WTC11 (cell line): ENCODE data around the gene ARMC7. TPM values are rescaled to one million over a fixed set of nuclear protein-coding genes. Genes with fewer than 3 reads are reported as not detected.

Experiments
- ATAC-seq: fragments of 200-7000 bp; cut with Tn5 transposase; 2 replicates; pipeline ENCODE4 v1.10.0; 2021; ENCODE audit warnings: mild to moderate bottlenecking, moderate library complexity
- CTCF ChIA-PET: fragments of 300-600 bp; sonication (Branson Sonifier 250); formaldehyde crosslinking; loops from one replicate; lab custom pipeline; 2021; ENCODE audit warnings: antibody characterized with exemption; lab: Charles Lee
- POLR2A ChIA-PET: fragments of 350-600 bp; sonication (Branson Sonifier 250); formaldehyde crosslinking; loops from one replicate; lab custom pipeline; 2021; ENCODE audit warnings: antibody characterized with exemption; lab: Charles Lee
- DNase-seq: peaks from one replicate; pipeline ENCODE4 v3.0.0; 2021; ENCODE audit warnings: low spot score
- H3K27ac Mint-ChIP-seq: 2 replicates; pipeline ENCODE4 v1.8.0; 2021; ENCODE audit warnings: mixed read lengths
- H3K27me3 Mint-ChIP-seq: 2 replicates; pipeline ENCODE4 v1.8.0; 2021; ENCODE audit warnings: low read depth, mild to moderate bottlenecking, moderate library complexity, mixed read lengths
- H3K36me3 Mint-ChIP-seq: 2 replicates; pipeline ENCODE4 v1.8.0; 2021; ENCODE audit warnings: mixed read lengths
- H3K4me1 Mint-ChIP-seq: 2 replicates; pipeline ENCODE4 v1.8.0; 2022; ENCODE audit warnings: mixed read lengths
- H3K4me3 Mint-ChIP-seq: 2 replicates; pipeline ENCODE4 v1.8.0; 2021; ENCODE audit warnings: mild to moderate bottlenecking, moderate library complexity, mixed read lengths
- H3K9me3 Mint-ChIP-seq: 2 replicates; pipeline ENCODE4 v1.8.0; 2021; ENCODE audit warnings: mixed read lengths
- ATF1 ChIP-seq: sonication (generic); formaldehyde crosslinking; IDR thresholded peaks from 2 replicates; pipeline ENCODE4 v1.8.1; 2023; ENCODE audit warnings: mild to moderate bottlenecking, moderate library complexity, missing genetic modification reagents
- CREB1 ChIP-seq: sonication (generic); formaldehyde crosslinking; IDR thresholded peaks from 2 replicates; pipeline ENCODE4 v1.8.0; 2023; ENCODE audit warnings: mild to moderate bottlenecking, missing genetic modification reagents
- ELF4 ChIP-seq: sonication (generic); formaldehyde crosslinking; IDR thresholded peaks from 2 replicates; pipeline ENCODE4 v1.8.1; 2022; ENCODE audit warnings: low read depth, mild to moderate bottlenecking, moderate library complexity, missing genetic modification reagents
- GRHL2 ChIP-seq: fragments of 250-450 bp; sonication (Bioruptor Pico); IDR thresholded peaks from 2 replicates; pipeline ENCODE4 v1.8.0; 2022; ENCODE audit warnings: mild to moderate bottlenecking, moderate library complexity; ENCODE audit not compliant: insufficient replicate concordance, severe bottlenecking
- MXD4 ChIP-seq: fragments of 250-450 bp; sonication (Bioruptor Pico); IDR thresholded peaks from 2 replicates; pipeline ENCODE4 v1.8.0; 2021; ENCODE audit warnings: mild to moderate bottlenecking, moderate library complexity, borderline replicate concordance
- NFATC4 ChIP-seq: fragments of 250-450 bp; sonication (Bioruptor Pico); IDR thresholded peaks from 2 replicates; pipeline ENCODE4 v1.9.0; 2021; ENCODE audit warnings: mild to moderate bottlenecking
- NFE2L1 ChIP-seq: sonication (generic); formaldehyde crosslinking; IDR thresholded peaks from 2 replicates; pipeline ENCODE4 v1.8.1; 2023; ENCODE audit warnings: missing genetic modification reagents
- NFYB ChIP-seq: sonication (generic); formaldehyde crosslinking; conservative IDR thresholded peaks from 2 replicates; pipeline ENCODE4 v1.8.0; 2022; ENCODE audit warnings: low read depth, missing genetic modification reagents
- NR1H2 ChIP-seq: sonication (generic); formaldehyde crosslinking; IDR thresholded peaks from 2 replicates; pipeline ENCODE4 v1.9.0; 2021; ENCODE audit warnings: mild to moderate bottlenecking, moderate library complexity, missing genetic modification reagents
- SMAD3 ChIP-seq: sonication (generic); formaldehyde crosslinking; IDR thresholded peaks from 2 replicates; pipeline ENCODE4 v1.8.0; 2022; ENCODE audit warnings: missing genetic modification reagents, mild to moderate bottlenecking, borderline replicate concordance
- ZNF138 ChIP-seq: sonication (generic); formaldehyde crosslinking; conservative IDR thresholded peaks from 2 replicates; pipeline ENCODE4 v1.8.1; 2022; ENCODE audit warnings: mild to moderate bottlenecking, moderate library complexity, missing genetic modification reagents
- ZNF219 ChIP-seq: sonication (generic); formaldehyde crosslinking; IDR thresholded peaks from 2 replicates; pipeline ENCODE4 v1.8.0; 2023; ENCODE audit warnings: missing genetic modification reagents, mild to moderate bottlenecking, borderline replicate concordance
- ZNF416 ChIP-seq: fragments of 250-450 bp; sonication (Bioruptor Pico); IDR thresholded peaks from 2 replicates; pipeline ENCODE4 v1.9.0; 2021; ENCODE audit warnings: mild to moderate bottlenecking, inconsistent platforms
- total RNA-seq: library from RNA; stranded (reverse); gene quantifications from 3 replicates; pipeline ENCODE4 v1.2.3, GENCODE V29; 2021
- TF ChIP-seq, protein P1 (sequence below): sonication (generic); formaldehyde crosslinking; IDR thresholded peaks from 2 replicates; pipeline ENCODE4 v1.8.1; 2022; ENCODE audit warnings: low read depth, missing genetic modification reagents, borderline replicate concordance
- TF ChIP-seq, protein P2 (sequence below): sonication (generic); formaldehyde crosslinking; conservative IDR thresholded peaks from 2 replicates; pipeline ENCODE4 v1.8.1; 2022; ENCODE audit warnings: mild to moderate bottlenecking, missing genetic modification reagents
- TF ChIP-seq, protein P3 (sequence below): fragments of 250-450 bp; sonication (Bioruptor Pico); conservative IDR thresholded peaks from 2 replicates; pipeline ENCODE4 v1.9.0; 2021; ENCODE audit warnings: mild to moderate bottlenecking
- TF ChIP-seq, protein P4 (sequence below): sonication (generic); formaldehyde crosslinking; IDR thresholded peaks from 2 replicates; pipeline ENCODE4 v1.8.1; 2022; ENCODE audit warnings: mild to moderate bottlenecking, missing genetic modification reagents, moderate library complexity, borderline replicate concordance
- TF ChIP-seq, protein P5 (sequence below): sonication (generic); formaldehyde crosslinking; IDR thresholded peaks from 2 replicates; pipeline ENCODE4 v1.8.0; 2023; ENCODE audit warnings: mild to moderate bottlenecking, missing genetic modification reagents
- TF ChIP-seq, protein P6 (sequence below): sonication (generic); formaldehyde crosslinking; IDR thresholded peaks from 2 replicates; pipeline ENCODE4 v1.8.1; 2023; ENCODE audit warnings: mild to moderate bottlenecking, missing genetic modification reagents
- TF ChIP-seq, protein P7 (sequence below): sonication (generic); formaldehyde crosslinking; IDR thresholded peaks from 2 replicates; pipeline ENCODE4 v1.8.0; 2022; ENCODE audit warnings: mild to moderate bottlenecking, missing genetic modification reagents

Gene ARMC7
- total RNA-seq, 1 experiment from 2014 or later = 13.2 TPM

DNA sequence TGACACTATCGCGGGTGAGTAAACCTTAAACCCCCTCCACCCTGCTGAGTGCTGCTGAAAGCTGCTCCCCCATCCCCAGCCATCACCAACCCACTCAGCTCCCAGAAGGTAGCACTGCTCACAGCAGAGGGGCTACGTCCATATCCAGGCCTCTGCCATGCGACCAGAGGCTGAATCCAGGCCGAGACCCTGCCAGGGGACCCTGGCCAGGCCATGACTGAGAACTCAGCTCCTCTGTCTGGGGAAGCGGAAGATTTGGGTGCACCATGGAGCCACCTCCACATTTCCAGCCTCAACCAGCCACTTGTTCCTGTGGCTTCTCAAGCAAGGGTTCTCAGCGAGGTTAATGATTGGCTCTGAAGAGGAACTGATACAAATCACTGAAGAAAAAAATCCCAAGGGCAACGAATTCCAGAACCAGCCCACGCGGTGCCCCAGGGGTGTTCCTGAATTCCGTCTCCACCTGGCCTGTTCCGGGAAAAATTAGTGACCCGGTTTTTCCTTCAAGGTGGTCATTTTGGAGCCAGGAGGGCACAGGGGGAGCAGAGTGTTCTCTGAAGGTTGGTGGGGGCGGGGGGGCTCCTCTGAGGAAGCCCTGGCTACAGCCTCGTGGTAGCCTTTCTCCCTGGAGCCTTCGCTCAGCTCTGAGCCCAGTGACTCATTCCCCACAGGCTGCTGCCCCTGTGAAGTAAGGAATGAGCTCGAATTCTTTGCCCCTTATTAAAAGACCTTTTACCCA, 31.3 kb upstream of the ARMC7 start:
- ATAC-seq (no peak), DNase-seq (no peak)
- CTCF ChIA-PET = interaction anchor here (0.6 to 3.1 kb wide), 12 partner anchors 9 to 162 kb away, joined by 3 to 13 read pairs (median 8); partner anchors contain the start of gene SLC16A5
- Mint-ChIP-seq H3K27ac (0 out of 2 replicates have a peak overlapping the region, but pooled peaks have one; percentile 41), H3K27me3 (peaks cover 12% of the 10 kb centered on the region), H3K4me1 (peaks cover 31% of the 10 kb centered on the region), H3K9me3 (no peaks in the 10 kb centered on the region), H3K4me3 (no peak overlapping the region), H3K36me3 (no peaks in the 10 kb centered on the region)
- POLR2A ChIA-PET = interaction anchor here (1.3 to 1.9 kb wide), 2 partner anchors 8 to 10 kb away, joined by 4 to 6 read pairs; partner anchors contain the start of gene SLC16A5
- TF ChIP-seq ZNF138 (CRISPR knock-in tag) (no peak), CREB1 (no peak), NR1H2 (no peak), ZNF416 (CRISPR knock-in tag) (no peak), MXD4 (CRISPR knock-in tag) (no peak), NFATC4 (CRISPR knock-in tag) (no peak), ATF1 (CRISPR knock-in tag) (no peak), ELF4 (no peak), NFE2L1 (no peak), NFYB (CRISPR knock-in tag) (no peak)
- TF ChIP-seq, protein P1, sequence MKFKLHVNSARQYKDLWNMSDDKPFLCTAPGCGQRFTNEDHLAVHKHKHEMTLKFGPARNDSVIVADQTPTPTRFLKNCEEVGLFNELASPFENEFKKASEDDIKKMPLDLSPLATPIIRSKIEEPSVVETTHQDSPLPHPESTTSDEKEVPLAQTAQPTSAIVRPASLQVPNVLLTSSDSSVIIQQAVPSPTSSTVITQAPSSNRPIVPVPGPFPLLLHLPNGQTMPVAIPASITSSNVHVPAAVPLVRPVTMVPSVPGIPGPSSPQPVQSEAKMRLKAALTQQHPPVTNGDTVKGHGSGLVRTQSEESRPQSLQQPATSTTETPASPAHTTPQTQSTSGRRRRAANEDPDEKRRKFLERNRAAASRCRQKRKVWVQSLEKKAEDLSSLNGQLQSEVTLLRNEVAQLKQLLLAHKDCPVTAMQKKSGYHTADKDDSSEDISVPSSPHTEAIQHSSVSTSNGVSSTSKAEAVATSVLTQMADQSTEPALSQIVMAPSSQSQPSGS (CRISPR knock-in tag) = no peak
- TF ChIP-seq, protein P2, sequence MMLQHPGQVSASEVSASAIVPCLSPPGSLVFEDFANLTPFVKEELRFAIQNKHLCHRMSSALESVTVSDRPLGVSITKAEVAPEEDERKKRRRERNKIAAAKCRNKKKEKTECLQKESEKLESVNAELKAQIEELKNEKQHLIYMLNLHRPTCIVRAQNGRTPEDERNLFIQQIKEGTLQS = no peak
- TF ChIP-seq, protein P3, sequence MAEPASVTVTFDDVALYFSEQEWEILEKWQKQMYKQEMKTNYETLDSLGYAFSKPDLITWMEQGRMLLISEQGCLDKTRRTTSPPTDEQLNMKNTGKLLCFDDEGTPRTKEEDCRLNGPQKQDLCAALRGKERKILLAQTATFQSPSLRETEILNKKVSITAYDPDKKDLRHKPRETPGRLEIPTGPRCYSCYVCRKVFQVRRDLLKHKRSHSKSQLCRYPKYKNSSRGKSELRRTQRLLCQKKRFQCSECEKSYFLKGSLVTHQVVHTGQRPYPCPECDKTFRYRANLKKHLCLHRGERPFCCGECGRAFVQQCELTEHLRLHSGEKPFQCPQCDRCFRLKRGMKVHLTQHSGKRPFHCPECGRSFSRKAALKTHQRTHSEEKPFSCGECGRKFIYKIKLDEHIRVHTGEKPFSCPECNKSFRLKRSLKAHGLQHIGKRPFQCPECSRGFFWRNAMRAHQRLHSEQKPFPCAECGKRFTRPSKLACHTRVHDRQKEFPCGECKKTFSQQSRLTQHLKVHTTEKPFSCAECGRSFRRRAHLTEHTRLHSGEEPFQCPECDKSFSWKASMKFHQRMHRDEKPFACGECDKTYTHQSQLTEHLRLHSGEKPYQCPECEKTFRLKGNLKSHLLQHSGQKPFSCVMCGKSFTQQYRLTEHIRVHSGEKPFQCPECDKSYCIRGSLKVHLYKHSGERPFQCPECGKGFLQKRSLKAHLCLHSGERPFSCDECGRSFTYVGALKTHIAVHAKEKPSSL = no peak
- TF ChIP-seq, protein P4, sequence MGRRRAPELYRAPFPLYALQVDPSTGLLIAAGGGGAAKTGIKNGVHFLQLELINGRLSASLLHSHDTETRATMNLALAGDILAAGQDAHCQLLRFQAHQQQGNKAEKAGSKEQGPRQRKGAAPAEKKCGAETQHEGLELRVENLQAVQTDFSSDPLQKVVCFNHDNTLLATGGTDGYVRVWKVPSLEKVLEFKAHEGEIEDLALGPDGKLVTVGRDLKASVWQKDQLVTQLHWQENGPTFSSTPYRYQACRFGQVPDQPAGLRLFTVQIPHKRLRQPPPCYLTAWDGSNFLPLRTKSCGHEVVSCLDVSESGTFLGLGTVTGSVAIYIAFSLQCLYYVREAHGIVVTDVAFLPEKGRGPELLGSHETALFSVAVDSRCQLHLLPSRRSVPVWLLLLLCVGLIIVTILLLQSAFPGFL (CRISPR knock-in tag) = no peak
- TF ChIP-seq, protein P5, sequence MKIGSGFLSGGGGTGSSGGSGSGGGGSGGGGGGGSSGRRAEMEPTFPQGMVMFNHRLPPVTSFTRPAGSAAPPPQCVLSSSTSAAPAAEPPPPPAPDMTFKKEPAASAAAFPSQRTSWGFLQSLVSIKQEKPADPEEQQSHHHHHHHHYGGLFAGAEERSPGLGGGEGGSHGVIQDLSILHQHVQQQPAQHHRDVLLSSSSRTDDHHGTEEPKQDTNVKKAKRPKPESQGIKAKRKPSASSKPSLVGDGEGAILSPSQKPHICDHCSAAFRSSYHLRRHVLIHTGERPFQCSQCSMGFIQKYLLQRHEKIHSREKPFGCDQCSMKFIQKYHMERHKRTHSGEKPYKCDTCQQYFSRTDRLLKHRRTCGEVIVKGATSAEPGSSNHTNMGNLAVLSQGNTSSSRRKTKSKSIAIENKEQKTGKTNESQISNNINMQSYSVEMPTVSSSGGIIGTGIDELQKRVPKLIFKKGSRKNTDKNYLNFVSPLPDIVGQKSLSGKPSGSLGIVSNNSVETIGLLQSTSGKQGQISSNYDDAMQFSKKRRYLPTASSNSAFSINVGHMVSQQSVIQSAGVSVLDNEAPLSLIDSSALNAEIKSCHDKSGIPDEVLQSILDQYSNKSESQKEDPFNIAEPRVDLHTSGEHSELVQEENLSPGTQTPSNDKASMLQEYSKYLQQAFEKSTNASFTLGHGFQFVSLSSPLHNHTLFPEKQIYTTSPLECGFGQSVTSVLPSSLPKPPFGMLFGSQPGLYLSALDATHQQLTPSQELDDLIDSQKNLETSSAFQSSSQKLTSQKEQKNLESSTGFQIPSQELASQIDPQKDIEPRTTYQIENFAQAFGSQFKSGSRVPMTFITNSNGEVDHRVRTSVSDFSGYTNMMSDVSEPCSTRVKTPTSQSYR (CRISPR knock-in tag) = no peak

DNA sequence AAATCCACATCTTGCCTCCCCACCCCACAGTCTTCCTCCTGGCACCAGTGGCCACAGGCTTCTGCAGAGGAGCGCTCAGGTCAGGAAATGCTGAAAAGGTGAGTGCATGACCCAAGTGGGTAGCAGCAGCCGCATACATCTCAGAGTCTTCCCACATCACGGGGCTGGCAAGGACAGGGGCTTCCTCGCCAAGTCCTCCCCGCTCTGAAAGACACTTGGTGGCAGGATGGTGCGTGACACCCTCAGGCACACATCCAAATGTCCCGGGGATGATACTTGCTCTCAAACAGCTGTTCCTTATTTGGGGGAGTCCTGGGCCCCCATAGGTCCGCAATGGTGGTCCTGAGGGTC, 30.8 kb upstream of the ARMC7 start:
- peaks cover 12% of the 10 kb centered on the region for H3K27me3 Mint-ChIP-seq
- ATAC-seq (no peak), DNase-seq (no peak)
- POLR2A ChIA-PET = interaction anchor here (1.3 kb wide), 1 partner anchor 10 kb away, joined by 4 read pairs; no protein-coding TSS in a partner anchor
- no peak overlapping the region for H3K4me3 Mint-ChIP-seq
- H3K4me1 Mint-ChIP-seq = peaks cover 35% of the 10 kb centered on the region
- H3K9me3 Mint-ChIP-seq = no peaks in the 10 kb centered on the region
- H3K36me3 Mint-ChIP-seq = no peaks in the 10 kb centered on the region
- peak overlapping the region; percentile 41; the same call in 1 of the 2 replicates for H3K27ac Mint-ChIP-seq
- CTCF ChIA-PET = interaction anchor here (0.6 to 3.1 kb wide), 11 partner anchors 8 to 161 kb away, joined by 3 to 13 read pairs (median 9); partner anchors contain the start of gene SLC16A5
- TF ChIP-seq, protein P6, sequence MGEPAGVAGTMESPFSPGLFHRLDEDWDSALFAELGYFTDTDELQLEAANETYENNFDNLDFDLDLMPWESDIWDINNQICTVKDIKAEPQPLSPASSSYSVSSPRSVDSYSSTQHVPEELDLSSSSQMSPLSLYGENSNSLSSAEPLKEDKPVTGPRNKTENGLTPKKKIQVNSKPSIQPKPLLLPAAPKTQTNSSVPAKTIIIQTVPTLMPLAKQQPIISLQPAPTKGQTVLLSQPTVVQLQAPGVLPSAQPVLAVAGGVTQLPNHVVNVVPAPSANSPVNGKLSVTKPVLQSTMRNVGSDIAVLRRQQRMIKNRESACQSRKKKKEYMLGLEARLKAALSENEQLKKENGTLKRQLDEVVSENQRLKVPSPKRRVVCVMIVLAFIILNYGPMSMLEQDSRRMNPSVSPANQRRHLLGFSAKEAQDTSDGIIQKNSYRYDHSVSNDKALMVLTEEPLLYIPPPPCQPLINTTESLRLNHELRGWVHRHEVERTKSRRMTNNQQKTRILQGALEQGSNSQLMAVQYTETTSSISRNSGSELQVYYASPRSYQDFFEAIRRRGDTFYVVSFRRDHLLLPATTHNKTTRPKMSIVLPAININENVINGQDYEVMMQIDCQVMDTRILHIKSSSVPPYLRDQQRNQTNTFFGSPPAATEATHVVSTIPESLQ (CRISPR knock-in tag) = no peak
- TF ChIP-seq SMAD3 (CRISPR knock-in tag) = no peak
- TF ChIP-seq ZNF219 (CRISPR knock-in tag) = no peak
- TF ChIP-seq, protein P7, sequence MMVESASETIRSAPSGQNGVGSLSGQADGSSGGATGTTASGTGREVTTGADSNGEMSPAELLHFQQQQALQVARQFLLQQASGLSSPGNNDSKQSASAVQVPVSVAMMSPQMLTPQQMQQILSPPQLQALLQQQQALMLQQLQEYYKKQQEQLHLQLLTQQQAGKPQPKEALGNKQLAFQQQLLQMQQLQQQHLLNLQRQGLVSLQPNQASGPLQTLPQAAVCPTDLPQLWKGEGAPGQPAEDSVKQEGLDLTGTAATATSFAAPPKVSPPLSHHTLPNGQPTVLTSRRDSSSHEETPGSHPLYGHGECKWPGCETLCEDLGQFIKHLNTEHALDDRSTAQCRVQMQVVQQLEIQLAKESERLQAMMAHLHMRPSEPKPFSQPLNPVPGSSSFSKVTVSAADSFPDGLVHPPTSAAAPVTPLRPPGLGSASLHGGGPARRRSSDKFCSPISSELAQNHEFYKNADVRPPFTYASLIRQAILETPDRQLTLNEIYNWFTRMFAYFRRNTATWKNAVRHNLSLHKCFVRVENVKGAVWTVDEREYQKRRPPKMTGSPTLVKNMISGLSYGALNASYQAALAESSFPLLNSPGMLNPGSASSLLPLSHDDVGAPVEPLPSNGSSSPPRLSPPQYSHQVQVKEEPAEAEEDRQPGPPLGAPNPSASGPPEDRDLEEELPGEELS (CRISPR knock-in tag) = no peak
- TF ChIP-seq, protein P1 (CRISPR knock-in tag) = no peak
- TF ChIP-seq GRHL2 (CRISPR knock-in tag) = no peak
- no peak for TF ChIP-seq ELF4
